Measurements from ENCODE around the gene PNPLA6. TPM values are rescaled to one million over a fixed set of nuclear protein-coding genes. Genes with fewer than 3 reads are reported as not detected.

Gene PNPLA6
- total and polyA plus RNA-seq, 2 of the 13 experiments (the other 11 are each of a cell fraction or from before 2014, with no cell fraction given) = 24.9 to 28.2 TPM

GRCh38 chr19:7515645-7516151, 19.8 kb upstream of the PNPLA6 start, which contains the start of gene ZNF358 (continued):
- TF ChIP-seq ZBTB40 (IDR thresholded peaks at IDR 0.05) (peak; percentile 25; the same call in 1 of the 2 replicates), ZBTB40 (CRISPR knock-in tag; IDR thresholded peaks at IDR 0.05) (no peak), ZNF432 (CRISPR knock-in tag; IDR thresholded peaks at IDR 0.05; ENCODE audit: borderline replicate concordance) (no peak), PHF5A (CRISPR knock-in tag; IDR thresholded peaks at IDR 0.05; ENCODE audit: low read depth, unreplicated experiment) (no peak), ZMAT3 (CRISPR knock-in tag; conservative IDR thresholded peaks at IDR 0.05) (no peak), MEIS1 (CRISPR knock-in tag; IDR thresholded peaks at IDR 0.05; ENCODE audit: borderline replicate concordance) (no peak), ZNF580 (CRISPR knock-in tag; IDR thresholded peaks at IDR 0.05; ENCODE audit: borderline replicate concordance, low read depth) (0 out of 2 replicates have a peak, but pooled peaks have one; percentile 23), ZNF749 (CRISPR knock-in tag; IDR thresholded peaks at IDR 0.05; ENCODE audit: borderline replicate concordance) (no peak), ZNF3 (CRISPR knock-in tag; IDR thresholded peaks at IDR 0.05) (no peak), ZNF746 (CRISPR knock-in tag; IDR thresholded peaks at IDR 0.05) (no peak), ZFY (CRISPR knock-in tag; IDR thresholded peaks at IDR 0.05) (peak; percentile 90), ZNF441 (CRISPR knock-in tag; IDR thresholded peaks at IDR 0.05; ENCODE audit: borderline replicate concordance) (peak; percentile 15; the same call in 1 of the 2 replicates), ZNF263 (CRISPR knock-in tag; IDR thresholded peaks at IDR 0.05) (no peak), ZBTB7A (CRISPR knock-in tag; IDR thresholded peaks at IDR 0.05) (no peak), ZNF597 (CRISPR knock-in tag; IDR thresholded peaks at IDR 0.05) (no peak), ZBTB49 (CRISPR knock-in tag; IDR thresholded peaks at IDR 0.05; ENCODE audit: borderline replicate concordance) (0 out of 2 replicates have a peak, but pooled peaks have one; percentile 25), ZNF577 (CRISPR knock-in tag; IDR thresholded peaks at IDR 0.05; ENCODE audit: borderline replicate concordance, low read depth) (no peak), ZNF572 (CRISPR knock-in tag; IDR thresholded peaks at IDR 0.05) (no peak)

Measured in HepG2 (cell line).